AG04449 (cell line): Measurements from ENCODE around the gene FHAD1.

Source experiments
- CTCF ChIA-PET: fragments of 350-600 bp; formaldehyde crosslinking; extraction: SDS; loops from one replicate; lab custom pipeline; 2021; ENCODE audit warnings: antibody characterized with exemption; lab: Yijun Ruan, JAX
- POLR2A ChIA-PET: fragments of 400-600, 350-600 bp; formaldehyde crosslinking; extraction: SDS; loops from one replicate; lab custom pipeline; 2020; ENCODE audit warnings: antibody characterized with exemption, inconsistent platforms; lab: Yijun Ruan, JAX
- DNase-seq: peaks from one replicate; pipeline ENCODE4 v3.0.0-alpha.2; 2010; ENCODE audit warnings: low read depth, low spot score
- H3K4me3 ChIP-seq: 2 replicates; pipeline ENCODE4 v1.5.1; 2011; ENCODE audit warnings: low read depth, mild to moderate bottlenecking, control low read depth, low read length
- CTCF ChIP-seq: IDR thresholded peaks from one replicate; pipeline ENCODE4 v1.5.1; 2011; ENCODE audit warnings: mild to moderate bottlenecking, moderate library complexity, low read length, control low read depth, inconsistent platforms; ENCODE audit not compliant: insufficient read depth; ENCODE audit errors: missing control alignments

FHAD1 gene

GRCh38 chr1:15323989-15324868 lies 77.2 kb downstream of the FHAD1 start:
- CTCF ChIA-PET: interaction anchor here (0.6 to 10.6 kb wide), 54 partner anchors 10 to 1551 kb away, joined by 3 to 439 read pairs (median 5); partner anchors contain the start of gene CTRC
- TF ChIP-seq CTCF: no peak
- no peak overlapping the region for H3K4me3 ChIP-seq
- DNase-seq: no peak
- POLR2A ChIA-PET: interaction anchor here (1.0 kb wide), 1 partner anchor 108 kb away, joined by 5 read pairs; no protein-coding TSS in a partner anchor

GRCh38 chr1:15324869-15325335 lies 77.9 kb downstream of the FHAD1 start:
- no peak for DNase-seq
- H3K4me3 ChIP-seq: no peak overlapping the region
- CTCF ChIA-PET: interaction anchor here (0.6 to 10.6 kb wide), 26 partner anchors 9 to 196 kb away, joined by 3 to 439 read pairs (median 11); partner anchors contain the start of gene CTRC
- TF ChIP-seq CTCF: no peak
- POLR2A ChIA-PET: no interaction called here

GRCh38 chr1:15325375-15326085 lies 78.5 kb downstream of the FHAD1 start:
- ChIA-PET POLR2A (no interaction called here), CTCF (interaction anchor here (1.5 to 10.6 kb wide), 14 partner anchors 8 to 196 kb away, joined by 4 to 439 read pairs (median 16); partner anchors contain the start of gene CTRC)
- TF ChIP-seq CTCF: no peak
- no peak overlapping the region for H3K4me3 ChIP-seq
- no peak for DNase-seq

GRCh38 chr1:15326691-15327588 lies 79.9 kb downstream of the FHAD1 start:
- peak; percentile 72 for DNase-seq
- ChIA-PET POLR2A (no interaction called here), CTCF (no interaction called here)
- no peak for TF ChIP-seq CTCF
- H3K4me3 ChIP-seq: no peak overlapping the region

GRCh38 chr1:15328351-15329103 lies 81.5 kb downstream of the FHAD1 start:
- no peak for TF ChIP-seq CTCF
- CTCF ChIA-PET: no interaction called here
- no peak for DNase-seq
- POLR2A ChIA-PET: no interaction called here
- H3K4me3 ChIP-seq: no peak overlapping the region; the same call in 1 of the 2 replicates
